PC-3 (cell line): ENCODE results near the gene GSN. TPM values are rescaled to one million over a fixed set of nuclear protein-coding genes. Genes with fewer than 3 reads are reported as not detected.
A peak's percentile ranks its signal among the peaks of the same experiment; 100 is the strongest.

Experiments
- ATAC-seq: fragments of 200-7000 bp; cut with Tn5 transposase; 2 replicates; pipeline ENCODE4 v1.9.1; 2020; ENCODE audit warnings: mild to moderate bottlenecking, moderate library complexity
- BruUV-seq: library from RNA; stranded (reverse); fragments of 400-500 nt; replicated peaks from 2 replicates; lab custom pipeline; 2021; lab: Mats Ljungman, UMichigan
- CTCF ChIA-PET: fragments of 300-600 bp; sonication (Branson Sonifier 250); formaldehyde crosslinking; loops from one replicate; lab custom pipeline; 2022; ENCODE audit warnings: antibody characterized with exemption; lab: Charles Lee
- POLR2A ChIA-PET: fragments of 300-600 bp; sonication (Branson Sonifier 250); formaldehyde crosslinking; loops from one replicate; lab custom pipeline; 2022; ENCODE audit warnings: antibody characterized with exemption; ENCODE audit not compliant: unreplicated experiment; lab: Charles Lee
- DNase-seq: peaks from one replicate; pipeline ENCODE4 v3.0.0-alpha.2; 2015
- H2AFZ ChIP-seq: fragments of 300-600 bp; sonication (generic); 2 replicates; pipeline ENCODE4 v1.6.0; 2016; ENCODE audit warnings: antibody characterized with exemption, low read length
- H3F3A ChIP-seq: fragments of 300-600 bp; sonication (generic); one replicate; pipeline ENCODE4 v1.6.0; 2017; ENCODE audit warnings: antibody characterized with exemption, low read length, control low read depth, mild to moderate bottlenecking; ENCODE audit not compliant: unreplicated experiment
- H3K27ac ChIP-seq: fragments of 300-600 bp; sonication (generic); 2 replicates; pipeline ENCODE4 v1.5.1; 2016; ENCODE audit warnings: mild to moderate bottlenecking, low read length
- H3K27me3 ChIP-seq: fragments of 300-600 bp; sonication (generic); 2 replicates; pipeline ENCODE4 v1.6.1; 2016; ENCODE audit warnings: low read length, mixed read lengths
- H3K36me3 ChIP-seq: fragments of 300-600 bp; sonication (generic); 2 replicates; pipeline ENCODE4 v1.6.1; 2016; ENCODE audit warnings: low read depth, mixed run types, low read length, mixed read lengths
- H3K4me1 ChIP-seq: fragments of 300-600 bp; sonication (generic); 2 replicates; pipeline ENCODE4 v1.5.1; 2016; ENCODE audit warnings: low read length; ENCODE audit not compliant: insufficient read depth
- H3K4me2 ChIP-seq: fragments of 300-600 bp; sonication (generic); 2 replicates; pipeline ENCODE4 v1.6.0; 2016; ENCODE audit warnings: low read length
- H3K4me3 ChIP-seq: fragments of 300-600 bp; sonication (generic); 2 replicates; pipeline ENCODE4 v1.5.1; 2016; ENCODE audit warnings: mild to moderate bottlenecking, low read length, mixed read lengths
- H3K79me2 ChIP-seq: fragments of 300-600 bp; sonication (generic); 2 replicates; pipeline ENCODE4 v1.6.1; 2017; ENCODE audit warnings: low read length, mixed read lengths
- H3K9ac ChIP-seq: fragments of 300-600 bp; sonication (generic); 2 replicates; pipeline ENCODE4 v1.6.0; 2016; ENCODE audit warnings: mild to moderate bottlenecking, low read length
- H3K9me2 ChIP-seq: fragments of 300-600 bp; sonication (generic); replicated peaks from 2 replicates; pipeline ENCODE4 v1.6.1; 2016; ENCODE audit warnings: mixed run types, low read length, mixed read lengths
- H3K9me3 ChIP-seq: fragments of 300-600 bp; sonication (generic); 2 replicates; pipeline ENCODE4 v1.6.1; 2016; ENCODE audit warnings: low read length, mixed read lengths
- H4K20me1 ChIP-seq: fragments of 300-600 bp; sonication (generic); 2 replicates; pipeline ENCODE4 v1.6.1; 2016; ENCODE audit warnings: low read length, mixed read lengths
- EZH2 ChIP-seq: fragments of 300-600 bp; sonication (generic); IDR thresholded peaks from one replicate; pipeline ENCODE4 v1.6.1; 2017; ENCODE audit warnings: antibody characterized with exemption, mild to moderate bottlenecking, low read length; ENCODE audit not compliant: unreplicated experiment
- EZH2phosphoT487 ChIP-seq: fragments of 300-600 bp; sonication (generic); IDR thresholded peaks from 2 replicates; pipeline ENCODE4 v1.6.1; 2018; ENCODE audit warnings: mild to moderate bottlenecking, antibody characterized with exemption, low read length, borderline replicate concordance
- intact Hi-C: fragments of 100-400 bp; cut with micrococcal nuclease; formaldehyde crosslinking; loops from 2 replicates; pipeline ENCODE4 v1.9.0; 2023
- total RNA-seq: library from RNA; depleted of rRNA; stranded (reverse); fragments of >200 nt; gene quantifications from 2 replicates; pipeline ENCODE4 v1.2.3, GENCODE V29; 2014
- TF ChIP-seq, protein P1 (sequence below): fragments of 300-600 bp; sonication (generic); conservative IDR thresholded peaks from 2 replicates; pipeline ENCODE4 v1.5.1; 2017; ENCODE audit warnings: antibody characterized with exemption, low read depth, mild to moderate bottlenecking, low read length

Gene GSN
- total RNA-seq, 1 experiment from 2014 or later, result 36.5 TPM

GRCh38 chr9:121275781-121276658, 8.1 kb downstream of the GSN start:
- H3K4me3 ChIP-seq, result no peak overlapping the region
- H3K27me3 ChIP-seq, result no peaks in the 10 kb centered on the region
- peaks cover 45% of the 10 kb centered on the region for H3K4me1 ChIP-seq
- BruUV-seq, result no TSS peak
- H3K9me3 ChIP-seq, result no peaks in the 10 kb centered on the region
- ATAC-seq (no peak), DNase-seq (peak; percentile 32)
- POLR2A ChIA-PET, result no interaction called here
- H3K9ac ChIP-seq, result no peak overlapping the region
- H3K27ac ChIP-seq, result no peak overlapping the region
- TF ChIP-seq EZH2 (no peak), EZH2phosphoT487 (no peak)
- TF ChIP-seq, protein P1, sequence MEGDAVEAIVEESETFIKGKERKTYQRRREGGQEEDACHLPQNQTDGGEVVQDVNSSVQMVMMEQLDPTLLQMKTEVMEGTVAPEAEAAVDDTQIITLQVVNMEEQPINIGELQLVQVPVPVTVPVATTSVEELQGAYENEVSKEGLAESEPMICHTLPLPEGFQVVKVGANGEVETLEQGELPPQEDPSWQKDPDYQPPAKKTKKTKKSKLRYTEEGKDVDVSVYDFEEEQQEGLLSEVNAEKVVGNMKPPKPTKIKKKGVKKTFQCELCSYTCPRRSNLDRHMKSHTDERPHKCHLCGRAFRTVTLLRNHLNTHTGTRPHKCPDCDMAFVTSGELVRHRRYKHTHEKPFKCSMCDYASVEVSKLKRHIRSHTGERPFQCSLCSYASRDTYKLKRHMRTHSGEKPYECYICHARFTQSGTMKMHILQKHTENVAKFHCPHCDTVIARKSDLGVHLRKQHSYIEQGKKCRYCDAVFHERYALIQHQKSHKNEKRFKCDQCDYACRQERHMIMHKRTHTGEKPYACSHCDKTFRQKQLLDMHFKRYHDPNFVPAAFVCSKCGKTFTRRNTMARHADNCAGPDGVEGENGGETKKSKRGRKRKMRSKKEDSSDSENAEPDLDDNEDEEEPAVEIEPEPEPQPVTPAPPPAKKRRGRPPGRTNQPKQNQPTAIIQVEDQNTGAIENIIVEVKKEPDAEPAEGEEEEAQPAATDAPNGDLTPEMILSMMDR, result no peak
- intact Hi-C loops, result no loop called here
- H3K36me3 ChIP-seq, result no peaks in the 10 kb centered on the region
- no peaks in the 10 kb centered on the region for H4K20me1 ChIP-seq
- H3K9me2 ChIP-seq, result no peaks in the 10 kb centered on the region
- H3K79me2 ChIP-seq, result no peaks in the 10 kb centered on the region
- no peak overlapping the region for H3K4me2 ChIP-seq
- no peaks in the 10 kb centered on the region for H3F3A ChIP-seq
- H2AFZ ChIP-seq, result no peak overlapping the region
- CTCF ChIA-PET, result no interaction called here

DNA sequence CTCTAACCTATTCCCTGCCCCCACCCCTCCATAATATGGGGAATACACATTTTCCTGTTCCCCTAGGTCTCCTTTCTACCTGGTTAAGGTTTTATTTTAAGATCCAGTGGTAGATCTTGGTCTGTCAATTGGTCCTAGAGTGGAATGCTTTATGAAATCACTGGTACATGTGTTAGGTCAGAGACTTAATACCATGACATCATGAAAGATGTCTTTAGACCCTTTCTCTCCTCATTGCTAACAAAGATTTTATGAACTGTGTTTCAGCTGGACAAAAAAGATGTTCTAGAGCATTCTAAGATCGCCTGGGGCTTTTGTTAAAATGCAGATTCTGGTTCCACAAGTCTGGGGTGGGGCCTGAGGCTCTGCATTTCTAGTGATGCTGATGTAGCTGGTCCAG, 9.1 kb downstream of the GSN start:
- POLR2A ChIA-PET, result no interaction called here
- BruUV-seq, result no TSS peak
- CTCF ChIA-PET, result no interaction called here
- no peaks in the 10 kb centered on the region for H3K27me3 ChIP-seq
- no peaks in the 10 kb centered on the region for H3K36me3 ChIP-seq
- H3K9ac ChIP-seq, result no peak overlapping the region
- no peaks in the 10 kb centered on the region for H3K9me2 ChIP-seq
- H4K20me1 ChIP-seq, result no peaks in the 10 kb centered on the region
- no peak for TF ChIP-seq EZH2phosphoT487
- no peak for TF ChIP-seq EZH2
- TF ChIP-seq, protein P1, result no peak
- no peaks in the 10 kb centered on the region for H3K9me3 ChIP-seq
- ATAC-seq, result no peak
- H3K79me2 ChIP-seq, result no peaks in the 10 kb centered on the region
- H3K4me3 ChIP-seq, result no peak overlapping the region
- H3K4me2 ChIP-seq, result 0 out of 2 replicates have a peak overlapping the region, but pooled peaks have one; percentile 66
- H3K27ac ChIP-seq, result no peak overlapping the region
- peaks cover 55% of the 10 kb centered on the region for H3K4me1 ChIP-seq
- DNase-seq, result no peak
- intact Hi-C loops, result no loop called here
- no peaks in the 10 kb centered on the region for H3F3A ChIP-seq
- H2AFZ ChIP-seq, result no peak overlapping the region
